GM18526 (cell line): Measurements from ENCODE around the gene HIRA.

Experiments
- POLR2A ChIP-seq: IDR thresholded peaks from 3 replicates; pipeline ENCODE4 v1.6.1; 2011; ENCODE audit not compliant: insufficient read length; ENCODE audit errors: extremely low read depth

The HIRA gene

DNA sequence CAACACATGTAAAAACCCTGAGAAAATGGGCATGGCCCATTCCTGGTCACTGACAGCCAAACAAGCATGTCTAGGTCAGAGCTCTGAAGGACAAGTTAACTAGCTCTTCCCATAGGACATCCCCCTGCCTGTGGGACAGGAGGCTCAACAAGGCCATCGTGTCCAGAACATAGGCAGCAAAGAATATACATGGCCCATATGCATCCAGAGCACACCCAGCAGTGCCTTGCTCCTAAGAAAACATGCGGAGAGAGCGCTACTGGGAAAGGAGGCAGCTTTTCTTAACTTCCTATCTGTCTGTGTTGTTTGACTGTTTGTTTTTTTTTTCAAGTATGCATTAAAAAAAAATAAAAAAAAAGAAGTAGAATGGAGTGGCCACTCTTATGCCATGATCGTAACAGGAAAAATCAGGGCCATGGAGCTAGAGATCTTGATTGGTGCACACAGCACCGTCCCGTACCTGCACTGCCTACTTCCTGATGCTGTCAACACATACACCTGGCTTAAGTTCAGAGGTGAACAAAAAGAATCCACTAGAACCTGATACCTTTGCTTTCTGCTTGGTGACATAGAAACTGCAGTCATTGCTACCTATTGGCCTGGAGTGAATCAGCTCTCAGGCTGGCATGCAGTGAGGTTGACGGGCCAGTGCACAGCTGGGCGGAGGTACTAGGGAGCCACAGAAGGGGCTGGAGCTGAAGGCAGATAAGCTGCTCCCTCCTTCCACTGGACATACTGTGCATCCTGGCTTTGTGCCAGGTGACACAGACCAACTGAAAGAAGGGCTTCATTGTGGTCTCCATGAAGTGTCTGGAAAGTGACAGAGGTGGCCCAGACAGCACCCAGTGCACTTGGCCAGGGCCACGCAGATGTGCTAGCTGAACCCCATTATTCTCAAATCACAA is 35.6 kb upstream of the HIRA start:
- TF ChIP-seq POLR2A = no peak

DNA sequence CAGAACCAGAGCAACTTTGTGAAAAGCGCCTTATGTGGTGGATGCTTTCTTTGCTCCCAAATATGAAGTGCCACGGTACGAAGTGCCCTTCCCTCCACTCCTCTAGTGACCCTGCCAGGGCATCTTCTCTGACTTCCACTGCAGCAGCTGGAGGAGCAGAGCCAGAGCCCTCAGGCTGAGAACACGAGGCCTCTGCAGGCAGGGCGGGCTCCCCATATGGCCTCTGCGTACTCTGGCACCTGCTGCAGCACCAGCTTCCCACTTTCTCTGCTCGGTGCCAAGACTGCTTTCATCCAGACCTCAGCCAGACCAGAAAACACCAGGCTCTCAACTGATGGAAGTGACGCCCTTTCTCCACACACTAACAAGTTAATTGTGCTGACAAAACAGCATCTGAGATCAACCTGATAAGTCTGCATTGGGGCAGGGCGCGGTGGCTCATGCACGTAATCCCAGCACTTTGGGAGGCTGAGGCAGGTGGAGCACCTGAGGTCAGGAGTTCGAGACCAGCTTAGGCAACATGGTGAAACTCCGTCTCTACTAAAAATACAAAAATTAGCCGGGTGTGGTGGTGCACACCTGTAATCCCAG is 34.7 kb upstream of the HIRA start:
- TF ChIP-seq POLR2A = no peak

DNA sequence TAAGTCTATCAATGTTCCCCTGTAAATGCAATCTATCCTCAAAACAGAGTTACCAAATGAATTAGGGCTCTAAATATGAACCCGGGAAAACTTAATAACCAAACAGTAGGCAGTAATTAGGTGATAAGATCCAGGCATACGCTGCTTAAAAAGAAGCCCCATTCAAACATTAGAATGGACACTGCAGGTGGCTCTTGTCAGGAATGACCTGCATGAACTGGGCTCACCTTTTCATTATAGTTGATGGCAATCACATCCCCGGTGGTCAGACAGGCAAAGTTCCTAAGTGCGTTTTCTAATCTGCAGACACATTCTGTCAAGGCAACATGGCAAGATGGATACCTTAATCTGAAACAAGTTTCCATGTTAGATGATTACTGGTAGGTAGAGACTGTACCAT is 33.4 kb upstream of the HIRA start:
- TF ChIP-seq POLR2A = no peak

DNA sequence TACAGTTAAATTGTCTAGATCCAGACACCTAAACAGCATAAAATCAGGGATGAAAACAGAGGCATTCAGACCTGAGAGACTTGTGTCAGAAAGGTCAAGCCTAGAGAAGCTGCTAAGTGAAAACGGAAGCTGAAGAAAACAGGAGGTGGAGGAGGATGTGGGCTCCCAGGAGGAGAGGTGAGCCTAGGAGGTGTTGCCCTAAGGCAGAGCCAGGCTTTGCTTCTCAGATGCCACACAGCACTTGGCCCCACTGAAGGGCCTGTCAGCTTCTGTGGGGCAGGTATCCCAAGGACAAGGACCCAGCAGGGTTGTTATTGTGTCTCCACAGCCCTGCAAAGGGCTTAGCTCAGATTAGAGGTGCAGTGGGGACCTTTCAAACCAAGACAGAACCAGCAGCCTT is 33.0 kb upstream of the HIRA start:
- no peak for TF ChIP-seq POLR2A

DNA sequence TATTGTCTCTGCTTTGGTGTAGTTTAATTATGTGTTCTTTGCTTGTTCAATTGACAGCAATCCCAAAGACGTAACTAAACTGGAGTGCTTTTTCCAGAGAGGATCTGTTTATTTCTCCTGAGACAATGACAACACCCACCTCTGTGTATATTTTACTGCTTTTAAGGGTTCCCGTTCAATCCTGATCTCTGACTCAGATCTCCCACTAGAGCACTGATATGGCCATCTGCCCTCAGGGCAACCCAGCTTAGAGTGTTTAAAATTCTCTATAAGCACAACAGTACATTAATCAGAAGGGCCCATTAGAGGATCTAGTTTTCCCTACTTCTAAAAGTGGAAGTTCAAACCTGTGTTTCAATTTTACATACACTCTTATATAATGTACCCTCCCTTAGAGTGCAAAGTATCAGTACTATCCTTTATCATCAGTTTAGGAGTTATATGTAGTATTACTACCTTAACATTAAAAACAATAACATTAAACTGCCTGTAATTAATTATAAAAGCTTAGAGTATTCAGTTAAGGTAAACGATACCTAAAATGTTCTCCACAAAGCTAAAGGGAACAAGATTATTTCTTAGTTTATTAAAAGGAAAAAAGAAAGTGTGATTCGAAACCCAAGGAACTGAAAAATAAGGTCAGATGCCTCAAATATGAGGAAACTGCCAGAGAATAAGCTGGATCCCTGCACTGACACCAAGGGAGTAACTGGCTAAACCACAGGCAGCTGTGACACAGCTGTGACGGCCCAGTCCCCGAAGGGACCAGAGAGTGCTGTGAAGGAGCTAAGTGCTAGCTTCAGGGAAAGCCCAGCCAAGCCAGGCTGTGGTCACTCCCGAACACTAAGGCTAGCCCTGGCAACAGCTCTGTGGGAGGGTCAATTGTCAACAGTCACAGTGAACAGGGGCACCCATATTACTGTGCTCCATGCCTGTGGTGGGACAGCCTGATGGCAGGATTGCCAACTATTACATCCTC is 32.2 kb upstream of the HIRA start:
- TF ChIP-seq POLR2A = no peak

DNA sequence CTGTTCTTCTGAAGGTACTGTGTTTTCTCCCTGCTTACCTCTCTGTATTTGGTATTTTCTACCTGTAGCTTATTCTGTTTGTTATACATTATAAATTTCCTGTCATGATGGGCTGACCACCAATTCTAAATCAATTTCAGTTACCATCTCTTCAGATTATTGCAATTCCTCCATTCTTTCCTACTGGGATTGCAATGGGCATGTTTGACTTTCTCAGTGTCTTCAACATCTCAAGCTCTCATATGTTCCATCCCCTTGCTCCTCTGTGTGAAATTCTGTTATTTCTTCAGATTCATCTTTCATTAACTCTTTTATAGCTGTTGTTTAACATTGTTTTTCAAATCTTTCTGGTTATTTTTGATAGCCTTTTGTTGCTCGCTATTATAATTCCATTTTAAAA is 31.5 kb upstream of the HIRA start:
- no peak for TF ChIP-seq POLR2A

DNA sequence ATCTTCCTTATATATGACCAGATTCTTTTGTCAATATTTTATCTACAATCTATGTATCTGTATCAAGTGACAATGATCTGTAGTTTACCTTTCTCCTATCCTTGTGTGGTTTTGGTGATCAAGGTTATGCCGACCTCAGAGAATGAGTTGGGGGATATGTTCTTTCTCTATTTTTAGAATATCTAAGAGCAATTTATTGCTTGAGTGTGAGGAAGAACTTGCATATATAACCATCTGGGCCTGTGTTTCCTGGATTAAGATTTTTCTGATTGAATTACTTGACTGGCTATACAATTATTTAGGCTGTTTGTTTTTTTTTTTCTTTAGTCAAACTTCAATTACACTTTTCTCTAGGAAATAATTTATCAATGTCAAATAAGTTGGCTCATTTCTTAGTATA is 30.0 kb upstream of the HIRA start:
- no peak for TF ChIP-seq POLR2A

DNA sequence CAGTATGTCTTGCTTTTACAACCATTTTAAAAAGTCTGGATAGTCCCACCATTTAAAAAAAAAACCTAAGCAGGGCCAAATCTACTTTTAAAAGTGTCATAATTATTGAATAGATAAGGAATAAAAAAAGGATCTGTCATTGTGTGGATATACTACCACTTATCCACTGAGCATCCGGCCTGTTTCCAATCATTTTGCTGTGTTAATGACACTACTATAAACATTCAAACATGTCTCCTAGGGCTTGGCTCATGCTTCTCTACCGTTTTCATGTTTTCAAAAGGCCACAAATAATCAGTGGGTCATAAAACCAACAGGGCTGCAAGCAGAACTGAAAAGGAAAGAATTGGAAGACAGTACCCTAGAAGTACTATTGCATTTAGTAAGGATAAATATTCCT is 28.5 kb upstream of the HIRA start:
- no peak for TF ChIP-seq POLR2A

DNA sequence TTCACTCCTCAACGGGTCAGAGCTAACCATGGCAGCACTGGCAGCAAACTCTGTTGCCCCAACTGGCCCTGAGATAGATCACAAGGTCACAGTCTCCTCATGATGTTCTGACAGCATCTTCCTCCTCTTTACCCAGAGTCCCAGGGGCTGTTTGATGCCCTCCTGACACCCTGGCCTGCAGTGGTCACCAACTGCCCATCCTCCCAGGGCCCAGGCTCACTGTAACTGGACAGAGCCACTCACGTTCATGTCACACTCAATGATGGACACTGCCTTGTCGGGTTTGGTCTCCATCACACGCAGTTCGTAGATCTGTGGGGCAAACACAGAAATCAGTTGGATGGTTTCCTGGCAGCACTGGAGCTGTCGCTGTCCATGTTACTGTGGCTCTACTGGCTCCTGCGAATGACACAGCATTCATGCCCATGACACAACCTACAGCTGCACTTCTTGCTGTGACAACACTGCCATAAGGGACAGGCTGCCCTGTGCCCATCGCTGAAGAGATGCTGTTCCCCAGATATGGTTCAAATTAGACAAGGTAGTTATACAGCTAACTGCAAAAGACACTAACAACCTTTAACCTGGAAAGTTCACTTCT is 26.4 kb upstream of the HIRA start:
- no peak for TF ChIP-seq POLR2A

DNA sequence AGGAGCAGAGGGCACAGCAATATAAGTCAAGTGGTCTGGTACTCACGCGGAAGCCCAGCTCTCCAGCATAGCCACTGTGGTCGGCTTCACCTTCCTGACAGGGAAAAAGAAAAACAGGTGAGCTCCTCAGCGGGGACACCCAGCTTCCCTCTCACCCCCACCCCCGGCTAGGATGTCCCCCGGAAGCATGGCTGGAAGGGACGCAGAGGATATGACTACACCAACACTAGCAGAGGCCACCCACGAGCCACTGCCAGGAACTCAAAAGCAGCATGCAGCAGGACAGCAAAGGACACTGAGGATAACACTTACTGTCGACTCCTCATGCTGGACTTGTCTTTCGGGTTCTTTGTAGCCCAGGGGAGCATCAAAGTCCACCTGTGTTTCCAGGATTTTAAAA is 25.0 kb upstream of the HIRA start:
- no peak for TF ChIP-seq POLR2A

DNA sequence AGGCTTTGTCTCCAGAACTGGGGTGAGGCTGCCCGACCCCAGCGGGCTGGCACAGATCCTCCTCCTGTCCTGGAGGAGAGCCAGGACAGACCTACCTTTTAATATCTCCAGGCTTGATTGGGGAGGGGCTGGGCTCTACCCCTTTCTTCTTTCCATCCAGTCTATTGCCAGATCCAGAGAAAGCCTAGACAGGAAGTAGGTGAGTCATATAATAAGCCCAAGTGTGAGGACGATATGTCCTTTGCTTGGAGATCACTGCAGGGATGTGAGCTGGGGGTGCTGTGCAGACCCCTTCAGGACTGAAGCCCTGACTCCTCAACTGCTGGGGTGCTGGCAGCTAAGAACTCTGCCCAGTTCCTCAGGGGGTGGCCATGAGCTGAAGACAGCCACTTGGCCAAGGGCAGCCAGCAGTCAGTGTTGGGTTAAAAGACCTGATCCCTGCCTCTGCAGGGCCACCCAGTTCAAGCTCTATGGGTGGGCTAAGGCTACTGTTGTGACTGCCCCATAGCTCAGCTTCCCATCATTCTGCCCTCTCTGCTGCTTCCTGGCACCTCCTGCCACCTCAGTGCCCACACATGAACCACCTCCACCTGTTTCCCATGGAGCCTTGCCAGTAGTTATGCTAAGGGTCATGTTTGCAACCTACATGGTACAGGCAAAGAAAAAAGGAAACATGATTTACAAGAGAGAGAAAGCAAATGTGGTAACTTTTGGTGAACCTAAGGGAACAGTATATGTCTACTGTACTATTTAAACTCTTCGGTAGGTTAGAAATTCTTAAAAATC is 24.2 kb upstream of the HIRA start:
- TF ChIP-seq POLR2A = no peak

DNA sequence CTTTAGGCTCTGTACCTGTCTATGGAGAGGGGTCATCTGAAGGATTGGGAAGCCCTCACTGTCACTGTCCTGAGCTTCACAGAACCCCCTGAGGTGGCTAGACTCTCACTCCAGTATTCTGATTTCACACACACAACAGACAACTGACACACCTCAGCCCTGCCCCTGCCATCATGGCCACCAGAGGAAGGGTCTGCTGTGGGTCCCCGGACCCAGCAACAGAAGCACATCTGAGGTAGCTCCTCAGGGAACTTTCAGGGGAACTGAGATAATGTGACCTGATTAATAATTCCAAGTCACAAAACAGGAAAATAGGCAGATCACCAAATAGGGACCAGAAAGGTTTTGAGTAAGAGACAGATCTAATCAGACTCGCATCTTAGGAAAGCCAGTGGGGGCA is 23.5 kb upstream of the HIRA start:
- no peak for TF ChIP-seq POLR2A

DNA sequence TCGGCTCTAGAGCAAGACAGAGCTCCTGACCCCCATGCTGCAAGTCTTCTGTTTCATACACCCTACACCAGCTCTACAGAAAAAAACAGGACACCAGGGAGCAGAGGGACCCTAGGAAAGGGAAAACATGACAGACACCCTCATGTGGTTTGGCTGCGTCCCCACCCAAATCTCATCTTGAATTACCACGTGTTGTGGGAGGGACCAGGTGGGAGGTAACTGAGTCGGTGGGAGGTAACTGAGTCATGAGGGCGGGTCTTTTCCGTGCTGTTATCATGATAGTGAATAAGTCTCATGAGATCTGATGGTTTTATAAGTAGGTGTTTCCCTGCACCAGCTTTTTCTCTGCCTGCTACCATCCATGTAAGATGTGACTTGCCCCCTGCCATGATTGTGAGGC is 22.6 kb upstream of the HIRA start:
- no peak for TF ChIP-seq POLR2A

DNA sequence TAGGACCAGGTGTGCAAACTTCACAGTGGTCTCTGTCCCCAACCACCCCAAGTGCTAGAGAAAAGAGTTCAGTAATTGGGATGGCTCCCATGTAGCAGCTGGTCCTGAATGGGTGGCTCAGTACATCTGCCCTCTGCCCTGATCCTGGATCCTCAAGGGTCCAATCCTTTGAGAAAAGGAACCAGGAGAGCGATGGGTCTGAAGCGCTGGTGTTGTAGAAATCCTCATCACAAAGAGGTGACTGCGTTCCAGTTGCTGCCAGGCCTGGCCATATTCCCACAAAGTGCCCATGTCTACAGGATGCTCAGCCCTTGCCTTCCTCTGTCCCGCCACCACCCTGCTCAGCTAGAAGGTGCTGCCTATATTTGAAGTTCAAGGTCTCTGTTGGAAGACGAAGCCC is 22.2 kb upstream of the HIRA start:
- no peak for TF ChIP-seq POLR2A
